Hepatocyte (in vitro differentiated cells): ENCODE results near the gene STX1B. TPM values are rescaled to one million over a fixed set of nuclear protein-coding genes. Genes with fewer than 3 reads are reported as not detected.

ENCODE experiments used
- DNase-seq: peaks from one replicate; pipeline ENCODE4 v3.0.0-alpha.2; 2016; ENCODE audit warnings: low spot score
- H2AFZ ChIP-seq: fragments of 200-600 bp; sonication (generic); 2 replicates; pipeline ENCODE4 v1.6.0; 2016; ENCODE audit warnings: antibody characterized with exemption, mild to moderate bottlenecking
- H3K27ac ChIP-seq: fragments of 200-600 bp; sonication (generic); 2 replicates; pipeline ENCODE4 v1.5.1; 2016; ENCODE audit warnings: mild to moderate bottlenecking
- H3K27me3 ChIP-seq: fragments of 200-600 bp; sonication (generic); 2 replicates; pipeline ENCODE4 v1.6.1; 2016
- H3K36me3 ChIP-seq: fragments of 200-600 bp; sonication (generic); replicated peaks from 2 replicates; pipeline ENCODE4 v1.5.1; 2016; ENCODE audit warnings: low read depth; ENCODE audit not compliant: insufficient read depth
- H3K4me1 ChIP-seq: fragments of 200-600 bp; sonication (generic); 2 replicates; pipeline ENCODE4 v1.5.1; 2016; ENCODE audit warnings: mild to moderate bottlenecking, moderate library complexity; ENCODE audit not compliant: insufficient read depth
- H3K4me2 ChIP-seq: fragments of 200-600 bp; sonication (generic); 2 replicates; pipeline ENCODE4 v1.6.0; 2016
- H3K4me3 ChIP-seq: fragments of 200-600 bp; sonication (generic); 2 replicates; pipeline ENCODE4 v1.5.1; 2016; ENCODE audit warnings: mild to moderate bottlenecking
- H3K79me2 ChIP-seq: fragments of 200-600 bp; sonication (generic); 2 replicates; pipeline ENCODE4 v1.6.0; 2017; ENCODE audit warnings: mild to moderate bottlenecking
- H3K9me2 ChIP-seq: fragments of 200-600 bp; sonication (generic); replicated peaks from 2 replicates; pipeline ENCODE4 v1.6.0; 2017; ENCODE audit warnings: mild to moderate bottlenecking; ENCODE audit not compliant: insufficient read depth
- H3K9me3 ChIP-seq: fragments of 200-600 bp; sonication (generic); 2 replicates; pipeline ENCODE4 v1.5.1; 2016; ENCODE audit warnings: low read depth, mild to moderate bottlenecking
- H4K20me1 ChIP-seq: fragments of 200-600 bp; sonication (generic); 2 replicates; pipeline ENCODE4 v1.6.0; 2016; ENCODE audit warnings: mild to moderate bottlenecking; ENCODE audit not compliant: insufficient read depth, poor library complexity, severe bottlenecking
- CTCF ChIP-seq: fragments of 200-600 bp; sonication (generic); IDR thresholded peaks from 2 replicates; pipeline ENCODE4 v1.5.1; 2016; ENCODE audit warnings: antibody characterized with exemption, mild to moderate bottlenecking; ENCODE audit not compliant: poor library complexity
- EZH2 ChIP-seq: fragments of 200-600 bp; sonication (generic); IDR thresholded peaks from 2 replicates; pipeline ENCODE4 v1.6.1; 2016; ENCODE audit warnings: antibody characterized with exemption, mild to moderate bottlenecking, borderline replicate concordance
- EZH2phosphoT487 ChIP-seq: fragments of 200-600 bp; sonication (generic); IDR thresholded peaks from one replicate; pipeline ENCODE4 v1.6.1; 2018; ENCODE audit warnings: antibody characterized with exemption, mild to moderate bottlenecking, low read depth, moderate library complexity; ENCODE audit not compliant: unreplicated experiment, severe bottlenecking
- WGBS: methylation state at CpG from one replicate; pipeline ENCODE4 v1.1.6; 2016; ENCODE audit warnings: low lambda C conversion rate; ENCODE audit errors: missing lambda C conversion rate; 5-methylcytosine and 5-hydroxymethylcytosine counted together
- polyA plus RNA-seq: library from polyadenylated mRNA; unstranded; fragments of >200 nt; fragmentation: Nextera tagmentation; extraction: Ambion mirVana; gene quantifications from 2 replicates; pipeline ENCODE4 v1.2.1, GENCODE V29; 2016
- total RNA-seq: library from RNA; depleted of rRNA; stranded (reverse); fragments of >200 nt; gene quantifications from 2 replicates; pipeline ENCODE4 v1.2.3, GENCODE V29; 2014

The STX1B gene
- total and polyA plus RNA-seq, 2 experiments from 2014 or later = 0.87 to 2.7 TPM

- no peak overlapping the region for H3K27ac ChIP-seq
- TF ChIP-seq EZH2phosphoT487 (no peak), EZH2 (no peak), CTCF (no peak)
- no peak overlapping the region for H3K4me3 ChIP-seq
- no peaks in the 10 kb centered on the region for H3K9me2 ChIP-seq
- DNase-seq = no peak
- WGBS = 97% methylated on average over 8 of the region's 8 CpGs
- H2AFZ ChIP-seq = no peak overlapping the region
- no peaks in the 10 kb centered on the region for H4K20me1 ChIP-seq
- no peaks in the 10 kb centered on the region for H3K36me3 ChIP-seq
- no peaks in the 10 kb centered on the region for H3K4me1 ChIP-seq
- peaks cover 26% of the 10 kb centered on the region for H3K27me3 ChIP-seq
- H3K4me2 ChIP-seq = no peak overlapping the region
- H3K79me2 ChIP-seq = no peaks in the 10 kb centered on the region
- H3K9me3 ChIP-seq = no peaks in the 10 kb centered on the region
Observed at GRCh38 chr16:31006589-31006988, 3.8 kb downstream of the STX1B start.

GRCh38 chr16:31006086-31006385, 4.4 kb downstream of the STX1B start:
- Histone ChIP-seq H4K20me1 (no peaks in the 10 kb centered on the region), H3K79me2 (no peaks in the 10 kb centered on the region), H3K9me2 (no peaks in the 10 kb centered on the region), H3K27ac (no peak overlapping the region), H3K4me2 (no peak overlapping the region), H3K27me3 (peaks cover 21% of the 10 kb centered on the region), H3K36me3 (no peaks in the 10 kb centered on the region), H3K4me1 (no peaks in the 10 kb centered on the region), H3K4me3 (no peak overlapping the region), H2AFZ (no peak overlapping the region), H3K9me3 (no peaks in the 10 kb centered on the region)
- 86% methylated on average over 7 of the region's 7 CpGs for WGBS
- DNase-seq = no peak
- TF ChIP-seq EZH2phosphoT487 (no peak), EZH2 (no peak), CTCF (no peak)

DNA sequence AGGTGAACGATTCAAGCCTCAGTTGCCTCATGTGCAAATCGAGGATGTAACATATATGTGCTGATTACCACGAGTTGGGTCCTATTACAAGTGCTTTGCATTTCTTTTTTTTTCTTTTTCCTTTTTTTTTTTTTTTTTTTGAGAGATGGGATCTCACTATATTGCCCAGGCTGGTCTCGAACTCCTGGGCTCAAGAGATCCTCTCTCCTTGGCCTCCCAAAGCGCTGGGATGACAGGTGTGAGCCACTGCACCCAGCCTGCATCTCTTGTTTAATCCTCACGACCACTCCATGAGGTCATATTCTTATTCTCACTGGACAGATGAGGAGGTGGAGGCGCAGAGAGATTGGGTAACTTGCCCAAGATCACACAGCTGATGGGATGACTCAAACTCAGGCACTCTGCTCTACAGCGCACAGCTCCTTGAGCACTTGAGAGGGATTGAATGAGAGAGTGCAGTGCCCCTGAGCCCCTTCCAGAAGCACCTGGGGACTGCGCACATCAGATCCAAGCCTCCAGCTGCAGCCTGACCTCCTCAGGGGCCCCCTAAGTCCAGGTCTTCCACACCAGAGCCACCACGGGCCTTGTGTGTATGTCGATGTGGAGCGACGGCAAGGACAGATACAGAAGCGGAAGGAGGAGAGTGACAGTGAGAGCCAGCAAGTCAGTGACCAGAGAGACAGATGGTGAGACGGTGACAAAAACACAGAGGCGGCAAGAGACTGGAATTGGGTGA, 4.9 kb downstream of the STX1B start:
- no peaks in the 10 kb centered on the region for H4K20me1 ChIP-seq
- H3K27ac ChIP-seq = no peak overlapping the region
- no peaks in the 10 kb centered on the region for H3K4me1 ChIP-seq
- no peak for DNase-seq
- H3K79me2 ChIP-seq = no peaks in the 10 kb centered on the region
- 85% methylated on average over 16 of the region's 16 CpGs for WGBS
- H3K36me3 ChIP-seq = no peaks in the 10 kb centered on the region
- no peak overlapping the region for H3K4me3 ChIP-seq
- no peak overlapping the region for H2AFZ ChIP-seq
- H3K9me3 ChIP-seq = no peaks in the 10 kb centered on the region
- no peak for TF ChIP-seq EZH2
- TF ChIP-seq CTCF = no peak
- TF ChIP-seq EZH2phosphoT487 = no peak
- H3K27me3 ChIP-seq = peaks cover 18% of the 10 kb centered on the region
- no peaks in the 10 kb centered on the region for H3K9me2 ChIP-seq
- H3K4me2 ChIP-seq = no peak overlapping the region

DNA sequence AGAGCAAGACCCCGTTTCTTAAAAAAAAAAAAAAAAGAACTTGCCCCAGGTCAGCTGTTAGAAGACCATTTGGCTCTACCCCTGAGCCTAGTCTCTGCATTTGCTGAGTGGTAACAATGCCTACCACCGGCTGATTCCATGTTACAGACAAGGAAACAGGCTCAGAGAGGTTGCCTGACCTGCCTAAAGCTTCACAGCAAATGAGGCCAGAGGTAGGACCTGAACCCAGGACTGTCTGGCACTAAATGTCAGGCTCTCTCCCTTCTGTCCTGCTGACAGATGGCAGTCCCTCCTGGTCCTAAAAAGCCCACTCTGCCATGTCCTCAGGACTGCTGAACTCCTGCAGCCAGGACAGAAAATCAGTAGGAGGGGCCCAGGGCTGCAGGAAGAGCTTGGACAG, 5.8 kb downstream of the STX1B start:
- peaks cover 14% of the 10 kb centered on the region for H3K27me3 ChIP-seq
- H2AFZ ChIP-seq = no peak overlapping the region

More for the DNA sequence above, 5.8 kb downstream of the STX1B start:
- H4K20me1 ChIP-seq = no peaks in the 10 kb centered on the region
- H3K4me1 ChIP-seq = no peaks in the 10 kb centered on the region
- no peak for TF ChIP-seq EZH2
- no peak for TF ChIP-seq EZH2phosphoT487
- TF ChIP-seq CTCF = no peak
- H3K27ac ChIP-seq = no peak overlapping the region
- H3K36me3 ChIP-seq = no peaks in the 10 kb centered on the region
- H3K4me2 ChIP-seq = no peak overlapping the region
- no peaks in the 10 kb centered on the region for H3K79me2 ChIP-seq
- no peak overlapping the region for H3K4me3 ChIP-seq
- H3K9me3 ChIP-seq = no peaks in the 10 kb centered on the region
- 89% methylated on average over 2 of the region's 2 CpGs for WGBS
- DNase-seq = no peak
- no peaks in the 10 kb centered on the region for H3K9me2 ChIP-seq
